ENCODE measurements around the gene BACH2. TPM values are rescaled to one million over a fixed set of nuclear protein-coding genes. Genes with fewer than 3 reads are reported as not detected.
"Not testable (repeated sequence)": the region's sequence is repeated elsewhere in the genome, so short reads cannot be mapped to it uniquely, and the experiment has no call there.

Gene BACH2
- total RNA-seq, 1 donor from 2014 or later: 3.9 TPM

DNA sequence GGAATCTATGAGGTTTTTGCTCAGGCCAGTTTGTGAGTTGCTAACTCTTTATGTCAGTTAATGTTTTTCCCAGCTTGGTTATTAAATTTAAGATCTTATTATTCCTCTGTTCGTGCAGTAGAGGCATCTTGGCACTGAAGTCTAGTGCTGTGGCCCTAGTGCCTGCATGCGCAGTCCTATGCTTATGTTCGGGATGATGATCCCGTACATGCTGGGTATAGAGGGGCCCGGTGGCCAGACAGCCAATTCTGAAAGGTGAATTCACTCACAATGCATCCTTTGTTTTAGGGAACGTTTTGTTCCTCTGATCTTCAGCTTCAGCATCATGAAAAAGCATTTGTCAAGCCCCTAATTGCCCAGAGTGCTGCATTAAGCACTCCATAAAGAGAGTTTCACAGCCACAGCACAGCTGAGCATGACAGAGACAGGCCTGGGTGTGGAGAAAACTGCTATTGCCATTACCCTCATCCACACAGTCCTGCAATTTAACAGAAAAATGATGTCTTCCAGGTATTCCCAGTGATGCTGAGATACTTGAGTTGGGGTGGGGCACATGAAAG, 39.8 kb upstream of the BACH2 start:
- Mint-ChIP-seq H3K27me3 (ENCODE audit: insufficient read depth, low read depth) (no peaks in the 10 kb centered on the region), H3K4me3 (no peak overlapping the region), H3K27ac (no peak overlapping the region), H3K36me3 (peaks cover 3% of the 10 kb centered on the region), H3K4me1 (peaks cover 2% of the 10 kb centered on the region), H3K9me3 (peaks cover 12% of the 10 kb centered on the region)
- H3K27ac ChIP-seq: no peak overlapping the region
- no peaks in the 10 kb centered on the region for H3K9me3 ChIP-seq (ENCODE audit: low read depth)
- no peak overlapping the region for H3K9ac ChIP-seq
- no peak for DNase-seq (ENCODE audit: low spot score)
- H3K4me3 ChIP-seq: no peak overlapping the region
- no peaks in the 10 kb centered on the region for H3F3A ChIP-seq (ENCODE audit: low read depth)
- no peaks in the 10 kb centered on the region for H4K20me1 ChIP-seq (ENCODE audit: low read depth)
- no peaks in the 10 kb centered on the region for H3K4me1 ChIP-seq
- no peaks in the 10 kb centered on the region for H3K27me3 ChIP-seq
- no peak overlapping the region for H3K4me2 ChIP-seq
- TF ChIP-seq, protein P1, sequence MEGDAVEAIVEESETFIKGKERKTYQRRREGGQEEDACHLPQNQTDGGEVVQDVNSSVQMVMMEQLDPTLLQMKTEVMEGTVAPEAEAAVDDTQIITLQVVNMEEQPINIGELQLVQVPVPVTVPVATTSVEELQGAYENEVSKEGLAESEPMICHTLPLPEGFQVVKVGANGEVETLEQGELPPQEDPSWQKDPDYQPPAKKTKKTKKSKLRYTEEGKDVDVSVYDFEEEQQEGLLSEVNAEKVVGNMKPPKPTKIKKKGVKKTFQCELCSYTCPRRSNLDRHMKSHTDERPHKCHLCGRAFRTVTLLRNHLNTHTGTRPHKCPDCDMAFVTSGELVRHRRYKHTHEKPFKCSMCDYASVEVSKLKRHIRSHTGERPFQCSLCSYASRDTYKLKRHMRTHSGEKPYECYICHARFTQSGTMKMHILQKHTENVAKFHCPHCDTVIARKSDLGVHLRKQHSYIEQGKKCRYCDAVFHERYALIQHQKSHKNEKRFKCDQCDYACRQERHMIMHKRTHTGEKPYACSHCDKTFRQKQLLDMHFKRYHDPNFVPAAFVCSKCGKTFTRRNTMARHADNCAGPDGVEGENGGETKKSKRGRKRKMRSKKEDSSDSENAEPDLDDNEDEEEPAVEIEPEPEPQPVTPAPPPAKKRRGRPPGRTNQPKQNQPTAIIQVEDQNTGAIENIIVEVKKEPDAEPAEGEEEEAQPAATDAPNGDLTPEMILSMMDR (IDR thresholded peaks at IDR 0.05): no peak
- no peak for TF ChIP-seq EZH2 (IDR thresholded peaks at IDR 0.05)
- no peak for TF ChIP-seq EZH2phosphoT487 (IDR thresholded peaks at IDR 0.05)
- no peaks in the 10 kb centered on the region for H3K79me2 ChIP-seq (ENCODE audit: low read depth)
- no peaks in the 10 kb centered on the region for H3K36me3 ChIP-seq
- no peak overlapping the region for H2AFZ ChIP-seq (replicated peaks)

DNA sequence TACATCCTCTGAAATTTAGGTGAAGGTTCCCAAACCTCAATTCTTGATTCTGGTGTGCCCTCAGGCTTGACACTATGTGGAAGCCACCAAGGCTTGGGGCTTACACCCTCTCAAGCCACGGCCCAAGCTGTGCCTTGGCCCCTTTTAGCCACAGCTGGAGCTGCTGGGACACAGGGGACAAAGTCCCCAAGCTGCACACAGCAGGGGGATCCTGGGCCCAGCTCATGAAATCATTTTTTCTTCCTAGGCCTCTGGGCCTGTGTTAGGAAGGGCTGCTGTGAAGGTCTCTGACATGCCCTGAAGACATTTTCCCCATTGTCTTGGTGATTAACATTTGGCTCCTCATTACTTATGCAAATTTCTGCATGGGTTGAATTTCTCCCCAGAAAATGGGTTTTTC, 37.3 kb upstream of the BACH2 start:
- H3K27ac ChIP-seq: no peak overlapping the region
- DNase-seq (ENCODE audit: low spot score): no peak
- peaks cover 3% of the 10 kb centered on the region for H3K36me3 Mint-ChIP-seq
- no peak overlapping the region for H3K4me3 ChIP-seq
- peaks cover 10% of the 10 kb centered on the region for H3K9me3 Mint-ChIP-seq
- no peak overlapping the region for H3K9ac ChIP-seq
- no peaks in the 10 kb centered on the region for H3K36me3 ChIP-seq
- H3K27me3 Mint-ChIP-seq (ENCODE audit: insufficient read depth, low read depth): no peaks in the 10 kb centered on the region
- no peak overlapping the region for H2AFZ ChIP-seq (replicated peaks)
- H3K4me3 Mint-ChIP-seq: no peak overlapping the region
- no peaks in the 10 kb centered on the region for H3K9me3 ChIP-seq (ENCODE audit: low read depth)
- no peaks in the 10 kb centered on the region for H3K79me2 ChIP-seq (ENCODE audit: low read depth)
- H3K27ac Mint-ChIP-seq: no peak overlapping the region
- H3K4me2 ChIP-seq: no peak overlapping the region
- no peaks in the 10 kb centered on the region for H3K27me3 ChIP-seq
- TF ChIP-seq EZH2 (IDR thresholded peaks at IDR 0.05) (no peak), EZH2phosphoT487 (IDR thresholded peaks at IDR 0.05) (no peak)
- TF ChIP-seq, protein P1 (IDR thresholded peaks at IDR 0.05): no peak
- H4K20me1 ChIP-seq (ENCODE audit: low read depth): no peaks in the 10 kb centered on the region
- no peaks in the 10 kb centered on the region for H3F3A ChIP-seq (ENCODE audit: low read depth)
- H3K4me1 ChIP-seq: peaks cover 9% of the 10 kb centered on the region
- H3K4me1 Mint-ChIP-seq: peaks cover 11% of the 10 kb centered on the region

DNA sequence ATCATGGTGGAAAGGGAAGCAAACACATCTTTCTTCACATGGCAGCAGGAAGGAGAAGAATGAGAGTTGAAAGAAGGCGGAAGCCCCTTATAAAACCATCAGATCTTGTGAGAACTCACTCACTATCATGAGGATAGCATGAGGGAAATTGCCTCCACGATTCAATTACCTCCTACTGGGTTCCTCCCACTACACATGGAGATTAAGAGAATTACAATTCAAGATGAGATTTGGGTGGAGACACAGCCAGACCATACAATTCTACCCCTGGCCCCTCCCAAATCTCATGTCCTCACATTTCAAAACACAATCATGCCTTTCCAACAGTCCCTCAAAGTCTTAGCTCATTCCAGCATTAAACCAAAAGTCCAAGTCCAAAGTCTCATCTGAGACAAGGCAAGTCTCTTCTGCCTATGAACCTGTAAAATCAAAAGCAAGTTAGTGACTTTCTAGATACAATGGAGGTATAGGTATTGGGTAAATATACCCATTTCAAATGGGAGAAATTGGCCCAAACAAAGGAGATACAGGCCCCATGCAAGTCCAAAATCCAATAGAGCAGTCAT, 36.4 kb upstream of the BACH2 start:
- H3K9me3 ChIP-seq (ENCODE audit: low read depth); H3K4me3 Mint-ChIP-seq; H3K27ac ChIP-seq; H3F3A ChIP-seq (ENCODE audit: low read depth); H3K36me3 ChIP-seq; H3K4me3 ChIP-seq; H3K36me3 Mint-ChIP-seq; DNase-seq (ENCODE audit: low spot score); H4K20me1 ChIP-seq (ENCODE audit: low read depth); H3K4me1 ChIP-seq; H3K27me3 ChIP-seq; H3K79me2 ChIP-seq (ENCODE audit: low read depth); H2AFZ ChIP-seq (replicated peaks); H3K9ac ChIP-seq; H3K4me2 ChIP-seq; H3K27ac Mint-ChIP-seq; H3K27me3 Mint-ChIP-seq (ENCODE audit: insufficient read depth, low read depth): not testable (repeated sequence)
- Mint-ChIP-seq H3K9me3 (peaks cover 10% of the 10 kb centered on the region), H3K4me1 (peaks cover 11% of the 10 kb centered on the region)

DNA sequence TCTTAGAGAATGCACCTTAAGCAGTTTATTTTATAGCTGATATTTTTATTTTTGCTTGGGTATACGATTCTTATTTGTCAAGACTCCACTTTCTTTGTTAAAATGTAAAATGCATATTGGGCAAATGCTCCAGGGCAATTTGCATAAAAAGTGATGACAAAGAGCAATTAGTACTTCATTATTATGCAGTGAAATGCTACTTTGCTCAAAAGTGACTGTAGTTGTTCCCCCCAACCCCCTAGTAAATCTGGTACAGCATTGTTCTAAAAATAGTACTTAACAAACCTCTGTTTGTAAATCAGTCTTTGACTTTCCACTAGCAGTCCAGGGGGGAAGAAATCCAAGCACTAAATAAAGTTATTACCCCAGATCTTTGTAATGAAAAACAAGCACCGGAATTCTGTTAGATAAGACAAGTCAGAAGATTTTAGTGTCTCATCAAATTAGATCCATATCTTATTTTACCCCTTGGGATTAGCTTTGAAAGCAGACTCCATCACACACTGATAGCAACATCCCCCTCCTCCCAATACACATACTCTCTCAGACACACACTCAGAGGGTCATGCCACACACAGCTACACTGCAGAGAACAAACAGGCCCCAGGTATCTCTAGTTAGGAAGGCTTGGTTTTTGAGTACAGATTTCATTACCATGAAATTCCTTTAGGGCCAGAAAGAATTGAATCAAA, 32.9 kb upstream of the BACH2 start:
- peaks cover 9% of the 10 kb centered on the region for H3K9me3 Mint-ChIP-seq
- Histone ChIP-seq H4K20me1 (ENCODE audit: low read depth) (no peaks in the 10 kb centered on the region), H3F3A (ENCODE audit: low read depth) (no peaks in the 10 kb centered on the region), H3K79me2 (ENCODE audit: low read depth) (no peaks in the 10 kb centered on the region), H3K27ac (no peak overlapping the region), H3K4me2 (no peak overlapping the region), H3K4me1 (peaks cover 9% of the 10 kb centered on the region), H3K9ac (no peak overlapping the region), H3K36me3 (no peaks in the 10 kb centered on the region), H3K4me3 (no peak overlapping the region), H3K27me3 (no peaks in the 10 kb centered on the region), H2AFZ (replicated peaks) (peak overlapping the region; percentile 47), H3K9me3 (ENCODE audit: low read depth) (no peaks in the 10 kb centered on the region)
- H3K4me3 Mint-ChIP-seq: no peak overlapping the region
- peaks cover 2% of the 10 kb centered on the region for H3K27me3 Mint-ChIP-seq (ENCODE audit: insufficient read depth, low read depth)
- DNase-seq (ENCODE audit: low spot score): no peak
- H3K27ac Mint-ChIP-seq: no peak overlapping the region
- peaks cover 11% of the 10 kb centered on the region for H3K4me1 Mint-ChIP-seq
- peaks cover 3% of the 10 kb centered on the region for H3K36me3 Mint-ChIP-seq
- no peak for TF ChIP-seq EZH2phosphoT487 (IDR thresholded peaks at IDR 0.05)

All from neural progenitor cell (in vitro differentiated cells).